HepG2 (cell line): ENCODE data around the gene RRBP1. TPM values are rescaled to one million over a fixed set of nuclear protein-coding genes. Genes with fewer than 3 reads are reported as not detected.

Source experiments
- ASH2L ChIP-seq: fragments of 300-600, 200-600 bp; sonication (generic); IDR thresholded peaks from 2 replicates; pipeline ENCODE4 v1.7.0; 2017; ENCODE audit warnings: low read depth, mild to moderate bottlenecking, moderate library complexity, mixed read lengths, low read length; ENCODE audit not compliant: insufficient read length
- CHD4 ChIP-seq: fragments of 200-600 bp; sonication (generic); IDR thresholded peaks from 2 replicates; pipeline ENCODE4 v1.7.0; 2017; ENCODE audit warnings: mild to moderate bottlenecking, low read length, borderline replicate concordance
- EZH2 ChIP-seq: conservative IDR thresholded peaks from 2 replicates; pipeline ENCODE4 v1.6.1; 2012; ENCODE audit warnings: mild to moderate bottlenecking, low read depth, low read length, moderate library complexity
- HES4 ChIP-seq: sonication (generic); formaldehyde crosslinking; IDR thresholded peaks from 2 replicates; pipeline ENCODE4 v1.9.0; 2021; ENCODE audit warnings: mild to moderate bottlenecking, missing genetic modification reagents, borderline replicate concordance
- MBD4 ChIP-seq: IDR thresholded peaks from 2 replicates; pipeline ENCODE4 v1.6.1; 2012; ENCODE audit warnings: low read length, inconsistent platforms, borderline replicate concordance
- PAX8 ChIP-seq: sonication (generic); formaldehyde crosslinking; IDR thresholded peaks from 2 replicates; pipeline ENCODE4 v1.8.0; 2022; ENCODE audit warnings: mild to moderate bottlenecking, missing genetic modification reagents, borderline replicate concordance
- POLR2A ChIP-seq, 2 experiments: IDR thresholded peaks; 2 replicates each; pipeline ENCODE4 v1.6.1; 2011; ENCODE audit warnings: low read depth in 2 of 2, low read length in 2 of 2, mild to moderate bottlenecking in 1 of 2, moderate library complexity in 1 of 2; ENCODE audit not compliant: insufficient read depth in 1 of 2
- SOX6 ChIP-seq, 2 experiments: fragments of 450-650 bp in 1 of 2; sonication (generic) in 1 of 2; formaldehyde crosslinking in 1 of 2; IDR thresholded peaks; 2 replicates each; pipeline versions ENCODE4 v1.4.0 to v1.6.1; 2017 to 2020; ENCODE audit warnings: antibody characterized with exemption in 1 of 2, mild to moderate bottlenecking in 1 of 2, missing genetic modification reagents in 1 of 2
- SP5 ChIP-seq: IDR thresholded peaks from 2 replicates; pipeline ENCODE4 v1.6.1; 2016; ENCODE audit warnings: low read depth, borderline replicate concordance
- TBP ChIP-seq: sonication (generic); formaldehyde crosslinking; IDR thresholded peaks from 2 replicates; pipeline ENCODE4 v1.5.0; 2020; ENCODE audit warnings: missing genetic modification reagents
- XRCC5 ChIP-seq: fragments of 200-400 bp; formaldehyde crosslinking; optimal IDR thresholded peaks from 2 replicates; pipeline ENCODE3; 2017; ENCODE audit warnings: mild to moderate bottlenecking, low read length
- ZNF558 ChIP-seq: sonication (generic); formaldehyde crosslinking; IDR thresholded peaks from 2 replicates; pipeline ENCODE4 v1.9.0; 2022; ENCODE audit warnings: mild to moderate bottlenecking, missing genetic modification reagents, borderline replicate concordance
- ZNF589 ChIP-seq: sonication (generic); formaldehyde crosslinking; conservative IDR thresholded peaks from 2 replicates; pipeline ENCODE4 v1.8.0; 2022; ENCODE audit warnings: mild to moderate bottlenecking, moderate library complexity, missing genetic modification reagents
- ZNF674 ChIP-seq: sonication (generic); formaldehyde crosslinking; IDR thresholded peaks from 2 replicates; pipeline ENCODE4 v1.5.0; 2020; ENCODE audit warnings: low read depth, mild to moderate bottlenecking, missing genetic modification reagents
- polyA plus RNA-seq, 8 experiments: library from polyadenylated mRNA; depleted of rRNA in 3 of 8; stranded (reverse) in 7 of 8; unstranded in 1 of 8; fragments of >200 nt; fragmentation: Illumina TruSeq in 4 of 8; extraction: Trizol in 4 of 8; gene quantifications; 2 replicates each; pipeline versions ENCODE4 v1.2.1 to v1.2.3, GENCODE V29; 2011 to 2016; ENCODE audit warnings: low read depth in 4 of 8, missing spikeins in 1 of 8, mixed read lengths in 1 of 8; ENCODE audit not compliant: insufficient read depth in 1 of 8
- total RNA-seq, 5 experiments: library from RNA; depleted of rRNA; stranded (reverse); fragments of >200 nt; fragmentation: Illumina TruSeq; extraction: Trizol; gene quantifications; 2 replicates each; pipeline ENCODE4 v1.2.3, GENCODE V29; 2016; ENCODE audit warnings: low read depth in 1 of 5
- TF ChIP-seq, protein P1 (sequence below): sonication (generic); formaldehyde crosslinking; IDR thresholded peaks from 2 replicates; pipeline ENCODE4 v1.4.0; 2020; ENCODE audit warnings: mild to moderate bottlenecking, low read depth, missing genetic modification reagents
- TF ChIP-seq, protein P2 (sequence below): IDR thresholded peaks from 2 replicates; pipeline ENCODE4 v1.6.1; 2012; ENCODE audit warnings: low read length, improper control_type of control experiment
- TF ChIP-seq, protein P3 (sequence below): sonication (generic); formaldehyde crosslinking; IDR thresholded peaks from 2 replicates; pipeline ENCODE4 v1.5.0; 2020; ENCODE audit warnings: missing genetic modification reagents, mild to moderate bottlenecking, borderline replicate concordance
- TF ChIP-seq, protein P4 (sequence below): sonication (generic); formaldehyde crosslinking; IDR thresholded peaks from 2 replicates; pipeline ENCODE4 v1.8.0; 2022; ENCODE audit warnings: mild to moderate bottlenecking, missing genetic modification reagents, moderate library complexity
- TF ChIP-seq, protein P5 (sequence below): sonication (generic); formaldehyde crosslinking; IDR thresholded peaks from 2 replicates; pipeline ENCODE4 v1.5.1; 2020; ENCODE audit warnings: missing genetic modification reagents, mild to moderate bottlenecking, borderline replicate concordance

The RRBP1 gene
- total and polyA plus RNA-seq, 2 of the 13 experiments (the other 11 are each of a cell fraction or from before 2014, with no cell fraction given) = 150 to 222 TPM

DNA sequence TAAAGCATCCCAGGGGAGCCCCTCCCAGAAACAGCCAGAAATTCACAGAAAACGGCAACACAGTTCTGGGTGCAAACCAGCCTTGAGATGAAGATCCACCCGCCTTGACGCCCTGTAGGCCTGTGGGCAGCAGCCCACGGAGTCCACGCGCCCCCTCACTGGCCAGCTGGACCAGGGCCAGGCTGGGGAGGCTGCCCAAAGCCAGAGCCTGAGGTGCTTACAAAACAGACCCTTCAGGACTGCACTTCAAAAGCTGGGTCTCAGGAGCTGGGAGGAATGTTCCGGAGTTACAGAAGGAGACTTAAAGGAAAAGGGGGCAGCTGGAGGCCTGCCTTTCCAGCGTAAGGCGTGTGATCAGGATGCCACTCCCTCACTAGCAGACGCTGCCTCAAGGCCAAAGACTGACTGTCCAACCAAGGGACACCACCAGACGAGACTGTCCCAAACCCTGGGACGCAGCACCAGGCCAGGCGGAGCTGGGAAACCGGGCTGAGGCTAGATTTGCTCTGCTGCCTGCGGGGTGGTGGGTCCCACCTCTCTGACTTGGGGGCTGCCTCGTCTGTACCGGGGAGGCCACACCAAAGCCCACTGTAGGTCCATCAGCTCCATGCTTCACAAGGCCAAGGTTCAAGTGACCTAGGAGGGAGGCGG is 48.1 kb downstream of the RRBP1 start (continued):
- TF ChIP-seq ASH2L (no peak), MBD4 (no peak), XRCC5 (no peak), ZNF589 (CRISPR knock-in tag) (no peak), EZH2 (no peak), SOX6 (IDR thresholded peaks at IDR 0.05) (no peak), SOX6 (CRISPR knock-in tag; IDR thresholded peaks at IDR 0.05) (no peak), HES4 (CRISPR knock-in tag) (no peak), TBP (CRISPR knock-in tag) (no peak), PAX8 (CRISPR knock-in tag) (no peak), ZNF674 (CRISPR knock-in tag) (no peak), POLR2A (IDR thresholded peaks at IDR 0.05; ENCODE audit: insufficient read depth in 1 of 2, low read depth in 2 of 2, low read length in 2 of 2) (peak in 1 of 2 experiments; percentile 29; a peak in 1 of 4 replicates), ZNF558 (CRISPR knock-in tag) (no peak), CHD4 (no peak), SP5 (CRISPR knock-in tag) (no peak)
- TF ChIP-seq, protein P1, sequence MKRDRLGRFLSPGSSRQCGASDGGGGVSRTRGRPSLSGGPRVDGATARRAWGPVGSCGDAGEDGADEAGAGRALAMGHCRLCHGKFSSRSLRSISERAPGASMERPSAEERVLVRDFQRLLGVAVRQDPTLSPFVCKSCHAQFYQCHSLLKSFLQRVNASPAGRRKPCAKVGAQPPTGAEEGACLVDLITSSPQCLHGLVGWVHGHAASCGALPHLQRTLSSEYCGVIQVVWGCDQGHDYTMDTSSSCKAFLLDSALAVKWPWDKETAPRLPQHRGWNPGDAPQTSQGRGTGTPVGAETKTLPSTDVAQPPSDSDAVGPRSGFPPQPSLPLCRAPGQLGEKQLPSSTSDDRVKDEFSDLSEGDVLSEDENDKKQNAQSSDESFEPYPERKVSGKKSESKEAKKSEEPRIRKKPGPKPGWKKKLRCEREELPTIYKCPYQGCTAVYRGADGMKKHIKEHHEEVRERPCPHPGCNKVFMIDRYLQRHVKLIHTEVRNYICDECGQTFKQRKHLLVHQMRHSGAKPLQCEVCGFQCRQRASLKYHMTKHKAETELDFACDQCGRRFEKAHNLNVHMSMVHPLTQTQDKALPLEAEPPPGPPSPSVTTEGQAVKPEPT (CRISPR knock-in tag) = no peak
- TF ChIP-seq, protein P2, sequence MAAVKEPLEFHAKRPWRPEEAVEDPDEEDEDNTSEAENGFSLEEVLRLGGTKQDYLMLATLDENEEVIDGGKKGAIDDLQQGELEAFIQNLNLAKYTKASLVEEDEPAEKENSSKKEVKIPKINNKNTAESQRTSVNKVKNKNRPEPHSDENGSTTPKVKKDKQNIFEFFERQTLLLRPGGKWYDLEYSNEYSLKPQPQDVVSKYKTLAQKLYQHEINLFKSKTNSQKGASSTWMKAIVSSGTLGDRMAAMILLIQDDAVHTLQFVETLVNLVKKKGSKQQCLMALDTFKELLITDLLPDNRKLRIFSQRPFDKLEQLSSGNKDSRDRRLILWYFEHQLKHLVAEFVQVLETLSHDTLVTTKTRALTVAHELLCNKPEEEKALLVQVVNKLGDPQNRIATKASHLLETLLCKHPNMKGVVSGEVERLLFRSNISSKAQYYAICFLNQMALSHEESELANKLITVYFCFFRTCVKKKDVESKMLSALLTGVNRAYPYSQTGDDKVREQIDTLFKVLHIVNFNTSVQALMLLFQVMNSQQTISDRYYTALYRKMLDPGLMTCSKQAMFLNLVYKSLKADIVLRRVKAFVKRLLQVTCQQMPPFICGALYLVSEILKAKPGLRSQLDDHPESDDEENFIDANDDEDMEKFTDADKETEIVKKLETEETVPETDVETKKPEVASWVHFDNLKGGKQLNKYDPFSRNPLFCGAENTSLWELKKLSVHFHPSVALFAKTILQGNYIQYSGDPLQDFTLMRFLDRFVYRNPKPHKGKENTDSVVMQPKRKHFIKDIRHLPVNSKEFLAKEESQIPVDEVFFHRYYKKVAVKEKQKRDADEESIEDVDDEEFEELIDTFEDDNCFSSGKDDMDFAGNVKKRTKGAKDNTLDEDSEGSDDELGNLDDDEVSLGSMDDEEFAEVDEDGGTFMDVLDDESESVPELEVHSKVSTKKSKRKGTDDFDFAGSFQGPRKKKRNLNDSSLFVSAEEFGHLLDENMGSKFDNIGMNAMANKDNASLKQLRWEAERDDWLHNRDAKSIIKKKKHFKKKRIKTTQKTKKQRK = no peak
- TF ChIP-seq, protein P3, sequence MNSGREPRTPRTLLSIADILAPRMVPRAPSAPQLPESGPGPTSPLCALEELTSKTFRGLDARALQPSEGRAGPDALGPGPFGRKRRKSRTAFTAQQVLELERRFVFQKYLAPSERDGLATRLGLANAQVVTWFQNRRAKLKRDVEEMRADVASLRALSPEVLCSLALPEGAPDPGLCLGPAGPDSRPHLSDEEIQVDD (CRISPR knock-in tag) = no peak
- TF ChIP-seq, protein P4, sequence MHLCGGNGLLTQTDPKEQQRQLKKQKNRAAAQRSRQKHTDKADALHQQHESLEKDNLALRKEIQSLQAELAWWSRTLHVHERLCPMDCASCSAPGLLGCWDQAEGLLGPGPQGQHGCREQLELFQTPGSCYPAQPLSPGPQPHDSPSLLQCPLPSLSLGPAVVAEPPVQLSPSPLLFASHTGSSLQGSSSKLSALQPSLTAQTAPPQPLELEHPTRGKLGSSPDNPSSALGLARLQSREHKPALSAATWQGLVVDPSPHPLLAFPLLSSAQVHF = no peak
- TF ChIP-seq, protein P5, sequence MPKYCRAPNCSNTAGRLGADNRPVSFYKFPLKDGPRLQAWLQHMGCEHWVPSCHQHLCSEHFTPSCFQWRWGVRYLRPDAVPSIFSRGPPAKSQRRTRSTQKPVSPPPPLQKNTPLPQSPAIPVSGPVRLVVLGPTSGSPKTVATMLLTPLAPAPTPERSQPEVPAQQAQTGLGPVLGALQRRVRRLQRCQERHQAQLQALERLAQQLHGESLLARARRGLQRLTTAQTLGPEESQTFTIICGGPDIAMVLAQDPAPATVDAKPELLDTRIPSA (CRISPR knock-in tag) = no peak
